Nephron (organoid): Measurements from ENCODE around the gene IRF6.
A peak's percentile ranks its signal among the peaks of the same experiment; 100 is the strongest.
"Not testable (repeated sequence)": the region's sequence is repeated elsewhere in the genome, so short reads cannot be mapped to it uniquely, and the experiment has no call there.

ENCODE experiments used
- H3K27ac Mint-ChIP-seq, 3 experiments: 2 replicates each; pipeline ENCODE4 v1.8.0; 2020; ENCODE audit warnings: mixed read lengths in 3 of 3, mild to moderate bottlenecking in 2 of 3, moderate library complexity in 1 of 3
- H3K27me3 Mint-ChIP-seq: 2 replicates; pipeline ENCODE4 v1.8.0; 2021; ENCODE audit warnings: low read depth, mild to moderate bottlenecking, moderate library complexity, mixed read lengths
- H3K36me3 Mint-ChIP-seq: 2 replicates; pipeline ENCODE4 v1.8.0; 2020; ENCODE audit warnings: low read depth, mixed read lengths
- H3K4me1 Mint-ChIP-seq: 2 replicates; pipeline ENCODE4 v1.8.0; 2020; ENCODE audit warnings: mixed read lengths
- H3K4me3 Mint-ChIP-seq, 3 experiments: 2 replicates each; pipeline ENCODE4 v1.8.0; 2020; ENCODE audit warnings: mild to moderate bottlenecking in 3 of 3, mixed read lengths in 3 of 3, moderate library complexity in 2 of 3
- H3K9me3 Mint-ChIP-seq: 2 replicates; pipeline ENCODE4 v1.8.0; 2020; ENCODE audit warnings: mixed read lengths
- CTCF ChIP-seq, 3 experiments: fragments of 200-600 bp; sonication (generic); IDR thresholded peaks; one replicate each; pipeline ENCODE4 v1.5.0; 2021; ENCODE audit warnings: antibody characterized with exemption in 3 of 3; ENCODE audit not compliant: unreplicated experiment in 3 of 3

The IRF6 gene

GRCh38 chr1:209803568-209803967, 2.4 kb downstream of the IRF6 start:
- H3K36me3 Mint-ChIP-seq = no peaks in the 10 kb centered on the region
- TF ChIP-seq CTCF (IDR thresholded peaks at IDR 0.05; ENCODE audit: unreplicated experiment in 3 of 3) = no peak
- no peak overlapping the region for H3K4me3 Mint-ChIP-seq
- peaks cover 27% of the 10 kb centered on the region for H3K4me1 Mint-ChIP-seq
- H3K9me3 Mint-ChIP-seq = no peaks in the 10 kb centered on the region
- peaks cover 44% of the 10 kb centered on the region for H3K27me3 Mint-ChIP-seq
- no peak overlapping the region for H3K27ac Mint-ChIP-seq

- H3K27me3 Mint-ChIP-seq = peaks cover 48% of the 10 kb centered on the region
- TF ChIP-seq CTCF (IDR thresholded peaks at IDR 0.05; ENCODE audit: unreplicated experiment in 3 of 3) = no peak
- no peak overlapping the region for H3K4me3 Mint-ChIP-seq
- H3K36me3 Mint-ChIP-seq = no peaks in the 10 kb centered on the region
- H3K4me1 Mint-ChIP-seq = peaks cover 22% of the 10 kb centered on the region
- no peaks in the 10 kb centered on the region for H3K9me3 Mint-ChIP-seq
- H3K27ac Mint-ChIP-seq = no peak overlapping the region
Measured at GRCh38 chr1:209802780-209803152, 3.2 kb downstream of the IRF6 start.

GRCh38 chr1:209802117-209802779, 3.7 kb downstream of the IRF6 start:
- Mint-ChIP-seq H3K36me3 (no peaks in the 10 kb centered on the region), H3K9me3 (no peaks in the 10 kb centered on the region), H3K4me3 (no peak overlapping the region), H3K4me1 (peaks cover 16% of the 10 kb centered on the region), H3K27me3 (peaks cover 53% of the 10 kb centered on the region), H3K27ac (peak overlapping the region in 1 of 3 experiments; percentile 81)
- no peak for TF ChIP-seq CTCF (IDR thresholded peaks at IDR 0.05; ENCODE audit: unreplicated experiment in 3 of 3)

- Mint-ChIP-seq H3K9me3 (no peaks in the 10 kb centered on the region), H3K4me1 (peaks cover 18% of the 10 kb centered on the region), H3K4me3 (peak overlapping the region in 1 of 3 experiments; percentile 26), H3K36me3 (no peaks in the 10 kb centered on the region), H3K27me3 (peaks cover 58% of the 10 kb centered on the region), H3K27ac (peak overlapping the region in 2 of 3 experiments; percentile 76 to 81)
- TF ChIP-seq CTCF (IDR thresholded peaks at IDR 0.05; ENCODE audit: unreplicated experiment in 3 of 3) = no peak
Measured at GRCh38 chr1:209800984-209801834, 4.7 kb downstream of the IRF6 start.

GRCh38 chr1:209797978-209798639, 7.8 kb downstream of the IRF6 start:
- Mint-ChIP-seq H3K36me3 (peaks cover 7% of the 10 kb centered on the region), H3K27ac (no peak overlapping the region), H3K9me3 (no peaks in the 10 kb centered on the region), H3K4me1 (peaks cover 25% of the 10 kb centered on the region), H3K4me3 (no peak overlapping the region), H3K27me3 (peaks cover 50% of the 10 kb centered on the region)
- no peak for TF ChIP-seq CTCF (IDR thresholded peaks at IDR 0.05; ENCODE audit: unreplicated experiment in 3 of 3)

GRCh38 chr1:209793711-209794110, 12.2 kb downstream of the IRF6 start:
- not testable (repeated sequence) for H3K27ac Mint-ChIP-seq, H3K4me3 Mint-ChIP-seq, H3K9me3 Mint-ChIP-seq
- peaks cover 15% of the 10 kb centered on the region for H3K4me1 Mint-ChIP-seq
- peaks cover 14% of the 10 kb centered on the region for H3K36me3 Mint-ChIP-seq
- H3K27me3 Mint-ChIP-seq = peaks cover 79% of the 10 kb centered on the region
